ENCODE measurements around the gene USP10. TPM values are rescaled to one million over a fixed set of nuclear protein-coding genes. Genes with fewer than 3 reads are reported as not detected.
A peak's percentile ranks its signal among the peaks of the same experiment; 100 is the strongest.

Gene USP10
- total RNA-seq, 2 donors from 2014 or later, result 148 to 149 TPM

DNA sequence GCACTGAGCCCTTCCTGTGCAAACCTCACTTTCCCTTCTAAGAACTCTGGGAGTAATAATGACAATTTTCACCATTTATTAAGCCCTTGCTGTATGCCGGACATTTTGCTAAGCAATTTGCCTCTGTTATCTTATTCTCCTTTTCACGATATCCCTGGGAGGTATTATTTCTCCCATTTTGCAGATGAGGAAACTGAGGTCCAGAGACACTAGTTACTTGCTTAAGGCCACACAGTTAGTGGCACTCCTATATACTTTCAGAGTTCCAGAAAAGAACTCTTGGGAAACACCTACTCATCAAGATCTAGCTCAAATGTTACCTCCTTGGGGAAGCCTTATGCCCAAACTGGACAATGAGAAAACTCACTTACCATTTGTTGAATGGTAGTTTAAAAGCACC lies 4.8 kb upstream of the USP10 start:
- Histone ChIP-seq H3K27me3 (ENCODE audit: control insufficient read depth, insufficient read depth, low read length, poor library complexity, severe bottlenecking) (no peaks in the 10 kb centered on the region), H3K4me3 (ENCODE audit: low read length) (no peak overlapping the region), H3K9me3 (ENCODE audit: control insufficient read depth, low read length) (no peaks in the 10 kb centered on the region), H3K9ac (ENCODE audit: extremely low read depth, low read length, poor library complexity, severe bottlenecking) (no peak overlapping the region), H3K4me1 (ENCODE audit: control insufficient read depth, insufficient read depth, low read length) (no peaks in the 10 kb centered on the region), H3K36me3 (ENCODE audit: control insufficient read depth, insufficient read depth, low read length) (no peaks in the 10 kb centered on the region), H3K27ac (ENCODE audit: low read depth, low read length) (no peak overlapping the region)
- Mint-ChIP-seq H3K27ac (no peak overlapping the region), H3K4me1 (peaks cover 6% of the 10 kb centered on the region), H3K9me3 (no peaks in the 10 kb centered on the region), H3K27me3 (ENCODE audit: insufficient read depth) (no peaks in the 10 kb centered on the region), H3K4me3 (no peak overlapping the region), H3K36me3 (ENCODE audit: low read depth) (no peaks in the 10 kb centered on the region)
- WGBS, 2 experiments (ENCODE audit: insufficient coverage in 1 of 2, insufficient read length in 1 of 2), result 87 to 100% methylated on average over 2 of the region's 2 CpGs
- DNase-seq, result no peak
- TF ChIP-seq CTCF (conservative IDR thresholded peaks at IDR 0.05), result no peak

GRCh38 chr16:84699147-84699711 lies 571 bp upstream of the USP10 start:
- H3K27ac ChIP-seq (ENCODE audit: low read depth, low read length), result no peak overlapping the region
- no peaks in the 10 kb centered on the region for H3K36me3 ChIP-seq (ENCODE audit: control insufficient read depth, insufficient read depth, low read length)
- WGBS, 2 experiments (ENCODE audit: insufficient coverage in 1 of 2, insufficient read length in 1 of 2), result 30 to 36% methylated on average over 26 to 29 of the region's 29 CpGs
- peak overlapping the region; percentile 56 for H3K9ac ChIP-seq (ENCODE audit: extremely low read depth, low read length, poor library complexity, severe bottlenecking)
- peak overlapping the region; percentile 87 for H3K4me3 ChIP-seq (ENCODE audit: low read length)
- Mint-ChIP-seq H3K27ac (peak overlapping the region; percentile 91), H3K36me3 (ENCODE audit: low read depth) (no peaks in the 10 kb centered on the region), H3K4me1 (peaks cover 25% of the 10 kb centered on the region), H3K27me3 (ENCODE audit: insufficient read depth) (no peaks in the 10 kb centered on the region), H3K4me3 (peak overlapping the region; percentile 94), H3K9me3 (no peaks in the 10 kb centered on the region)
- no peaks in the 10 kb centered on the region for H3K9me3 ChIP-seq (ENCODE audit: control insufficient read depth, low read length)
- H3K4me1 ChIP-seq (ENCODE audit: control insufficient read depth, insufficient read depth, low read length), result peaks cover 5% of the 10 kb centered on the region
- no peak for TF ChIP-seq CTCF (conservative IDR thresholded peaks at IDR 0.05)
- DNase-seq, result no peak
- no peaks in the 10 kb centered on the region for H3K27me3 ChIP-seq (ENCODE audit: control insufficient read depth, insufficient read depth, low read length, poor library complexity, severe bottlenecking)

GRCh38 chr16:84700446-84701300 lies 873 bp downstream of the USP10 start:
- H3K9ac ChIP-seq (ENCODE audit: extremely low read depth, low read length, poor library complexity, severe bottlenecking), result peak overlapping the region; percentile 79
- Mint-ChIP-seq H3K9me3 (no peaks in the 10 kb centered on the region), H3K4me1 (peaks cover 34% of the 10 kb centered on the region), H3K36me3 (ENCODE audit: low read depth) (peaks cover 6% of the 10 kb centered on the region), H3K4me3 (peak overlapping the region; percentile 94), H3K27me3 (ENCODE audit: insufficient read depth) (no peaks in the 10 kb centered on the region), H3K27ac (peak overlapping the region; percentile 93)
- WGBS, 2 experiments (ENCODE audit: insufficient coverage in 1 of 2, insufficient read length in 1 of 2), result 3 to 17% methylated on average over 6 to 26 of the region's 28 CpGs
- H3K9me3 ChIP-seq (ENCODE audit: control insufficient read depth, low read length), result no peaks in the 10 kb centered on the region
- peaks cover 5% of the 10 kb centered on the region for H3K4me1 ChIP-seq (ENCODE audit: control insufficient read depth, insufficient read depth, low read length)
- H3K4me3 ChIP-seq (ENCODE audit: low read length), result peak overlapping the region; percentile 92
- peak overlapping the region; percentile 76 for H3K27ac ChIP-seq (ENCODE audit: low read depth, low read length)
- DNase-seq, result peak; percentile 60
- no peaks in the 10 kb centered on the region for H3K27me3 ChIP-seq (ENCODE audit: control insufficient read depth, insufficient read depth, low read length, poor library complexity, severe bottlenecking)
- no peak for TF ChIP-seq CTCF (conservative IDR thresholded peaks at IDR 0.05)
- H3K36me3 ChIP-seq (ENCODE audit: control insufficient read depth, insufficient read depth, low read length), result no peaks in the 10 kb centered on the region
